B cell (primary cell): ENCODE results near the gene ACAP2. TPM values are rescaled to one million over a fixed set of nuclear protein-coding genes. Genes with fewer than 3 reads are reported as not detected.
"Not testable (repeated sequence)": the region's sequence is repeated elsewhere in the genome, so short reads cannot be mapped to it uniquely, and the experiment has no call there.

ENCODE experiments used
- ATAC-seq: fragments of 200-7000 bp; cut with Tn5 transposase; one replicate; pipeline ENCODE4 v1.10.0; 2021; ENCODE audit warnings: low read depth, mild to moderate bottlenecking, moderate number of reproducible peaks, moderate library complexity
- CTCF ChIA-PET: fragments of 350-600 bp; sonication (Branson Sonifier 250); formaldehyde crosslinking; loops from one replicate; lab custom pipeline; 2021; ENCODE audit warnings: antibody characterized with exemption, inconsistent platforms; lab: Charles Lee
- POLR2A ChIA-PET: fragments of 350-600 bp; sonication (Branson Sonifier 250); formaldehyde crosslinking; loops from one replicate; lab custom pipeline; 2021; ENCODE audit warnings: antibody characterized with exemption; lab: Charles Lee
- DNase-seq: peaks from one replicate; pipeline ENCODE4 v3.0.0; 2013
- H2AFZ ChIP-seq: 2 replicates; pipeline ENCODE4 v1.6.1; 2012; ENCODE audit warnings: mild to moderate bottlenecking, low read depth, low read length; ENCODE audit not compliant: insufficient read depth, poor library complexity, severe bottlenecking
- H3K27ac ChIP-seq, 2 donors: 1 replicate in 1 of 2; 2 replicates in 1 of 2; pipeline ENCODE4 v1.5.1; 2012 to 2013; ENCODE audit warnings: low read length in 2 of 2, mild to moderate bottlenecking in 2 of 2, moderate library complexity in 1 of 2
- H3K27me3 ChIP-seq, 4 experiments: fragments of 200-600 bp in 1 of 4; sonication (generic) in 1 of 4; replicated peaks in 1 of 4; 1 replicate in 2 of 4; 2 replicates in 2 of 4; pipeline versions ENCODE4 v1.6.1 to v1.7.0; 2013 to 2016; ENCODE audit warnings: low read length in 3 of 4, mild to moderate bottlenecking in 2 of 4, mixed read lengths in 1 of 4, moderate library complexity in 1 of 4; ENCODE audit not compliant: insufficient read depth in 4 of 4, control insufficient read depth in 3 of 4; ENCODE audit errors: control extremely low read depth in 1 of 4
- H3K36me3 ChIP-seq, 2 experiments: replicated peaks in 1 of 2; 1 replicate in 1 of 2; 2 replicates in 1 of 2; pipeline versions ENCODE4 v1.6.1 to v1.7.1; 2013; ENCODE audit warnings: low read length in 1 of 2; ENCODE audit not compliant: insufficient read depth in 2 of 2, control insufficient read depth in 1 of 2; ENCODE audit errors: control extremely low read depth in 1 of 2, extremely low read depth in 1 of 2
- H3K4me1 ChIP-seq, 2 donors: fragments of 200-600 bp in 1 of 2; sonication (generic) in 1 of 2; 1 replicate in 1 of 2; 2 replicates in 1 of 2; pipeline versions ENCODE4 v1.5.1 to v1.6.1; 2013 to 2017; ENCODE audit warnings: low read length in 2 of 2; ENCODE audit not compliant: control insufficient read depth in 2 of 2, insufficient read depth in 2 of 2
- H3K4me2 ChIP-seq: replicated peaks from 2 replicates; pipeline ENCODE3; 2012; ENCODE audit warnings: mild to moderate bottlenecking, low read depth, low read length; ENCODE audit not compliant: poor library complexity, severe bottlenecking
- H3K4me3 ChIP-seq, 5 experiments: fragments of 200-600 bp in 1 of 5; sonication (generic) in 1 of 5; 1 replicate in 3 of 5; 2 replicates in 2 of 5; pipeline versions ENCODE4 v1.5.1 to v1.7.0; 2011 to 2016; ENCODE audit warnings: low read length in 4 of 5, mild to moderate bottlenecking in 4 of 5, low read depth in 2 of 5, control low read depth in 1 of 5, moderate library complexity in 1 of 5; ENCODE audit not compliant: insufficient read depth in 1 of 5; ENCODE audit errors: control extremely low read depth in 1 of 5, extremely low read depth in 1 of 5
- H3K79me2 ChIP-seq: fragments of 200-600 bp; sonication (generic); one replicate; pipeline ENCODE4 v1.6.0; 2016; ENCODE audit warnings: low read length; ENCODE audit not compliant: control insufficient read depth, insufficient read depth
- H3K9ac ChIP-seq: fragments of 200-600 bp; sonication (generic); 2 replicates; pipeline ENCODE4 v1.6.1; 2017; ENCODE audit warnings: mild to moderate bottlenecking, low read length, moderate library complexity
- H3K9me3 ChIP-seq, 3 donors: one replicate each; pipeline versions ENCODE4 v1.6.1 to v1.7.1; 2013; ENCODE audit warnings: low read length in 2 of 3; ENCODE audit not compliant: control insufficient read depth in 2 of 3, insufficient read depth in 1 of 3; ENCODE audit errors: control extremely low read depth in 1 of 3
- H4K20me1 ChIP-seq: 2 replicates; pipeline ENCODE4 v1.6.0; 2012; ENCODE audit warnings: mild to moderate bottlenecking, low read length; ENCODE audit not compliant: insufficient read depth, control insufficient read depth, poor library complexity, severe bottlenecking
- H3K27ac Mint-ChIP-seq: one replicate; pipeline ENCODE4 v1.8.0; 2021; ENCODE audit warnings: mixed read lengths
- H3K27me3 Mint-ChIP-seq: one replicate; pipeline ENCODE4 v1.8.0; 2021; ENCODE audit warnings: mixed read lengths
- H3K4me1 Mint-ChIP-seq: one replicate; pipeline ENCODE4 v1.8.0; 2021; ENCODE audit warnings: mixed read lengths
- H3K4me3 Mint-ChIP-seq: one replicate; pipeline ENCODE4 v1.8.0; 2021; ENCODE audit warnings: mixed read lengths
- H3K9me3 Mint-ChIP-seq: one replicate; pipeline ENCODE4 v1.8.0; 2022; ENCODE audit warnings: mixed read lengths; ENCODE audit not compliant: insufficient read depth
- CTCF ChIP-seq: fragments of 200-600 bp; IDR thresholded peaks from one replicate; pipeline ENCODE4 v1.8.0; 2022; ENCODE audit warnings: antibody characterized with exemption, mild to moderate bottlenecking
- EZH2 ChIP-seq: IDR thresholded peaks from 2 replicates; pipeline ENCODE4 v1.6.1; 2012; ENCODE audit warnings: borderline replicate concordance, low read depth, mild to moderate bottlenecking, moderate library complexity, low read length; ENCODE audit not compliant: insufficient read depth, poor library complexity, severe bottlenecking
- WGBS: methylation state at CpG from one replicate; pipeline ENCODE4 v1.1.5; 2013; ENCODE audit warnings: missing lambda C conversion rate; ENCODE audit not compliant: insufficient coverage; 5-methylcytosine and 5-hydroxymethylcytosine counted together
- intact Hi-C: fragments of 100-400 bp; cut with micrococcal nuclease; formaldehyde crosslinking; loops from one replicate; pipeline ENCODE4 v1.10.0; 2022
- polyA plus RNA-seq: library from polyadenylated mRNA; depleted of rRNA; stranded (reverse); fragments of >200 nt; gene quantifications from 2 replicates; pipeline ENCODE4 v1.2.3, GENCODE V29; 2012
- total RNA-seq, 2 donors: library from RNA; stranded (reverse); fragments of 120-200 nt in 1 of 2; gene quantifications; 1 replicate in 1 of 2; 2 replicates in 1 of 2; pipeline versions ENCODE4 v1.2.3 to v1.2.4, GENCODE V29; 2013 to 2022

Gene ACAP2
- total and polyA plus RNA-seq, 2 donors (not counting 1 experiment from before 2014, with no cell fraction given), result 18.6 to 113 TPM

GRCh38 chr3:195467641-195468390, 25.0 kb upstream of the ACAP2 start:
- no peaks in the 10 kb centered on the region for H3K36me3 ChIP-seq
- H3K4me3 ChIP-seq, result no peak overlapping the region
- Mint-ChIP-seq H3K4me3 (no peak overlapping the region), H3K4me1 (peaks cover 5% of the 10 kb centered on the region), H3K27ac (no peak overlapping the region), H3K9me3 (peaks cover 6% of the 10 kb centered on the region), H3K27me3 (no peaks in the 10 kb centered on the region)
- no peak overlapping the region for H3K9ac ChIP-seq
- ChIA-PET CTCF (no interaction called here), POLR2A (no interaction called here)
- no peak for DNase-seq
- H3K4me2 ChIP-seq, result no peak overlapping the region
- H3K4me1 ChIP-seq, result peaks cover 0 to 4% of the 10 kb centered on the region in 2 donors
- no peaks in the 10 kb centered on the region for H4K20me1 ChIP-seq
- H3K27me3 ChIP-seq, result no peaks in the 10 kb centered on the region
- intact Hi-C loops, result no loop called here
- H3K27ac ChIP-seq, result no peak overlapping the region
- no peak overlapping the region for H2AFZ ChIP-seq
- peaks cover 0 to 14% (median 8%) of the 10 kb centered on the region in 3 donors for H3K9me3 ChIP-seq
- 100% methylated on average over 3 of the region's 5 CpGs for WGBS
- no peaks in the 10 kb centered on the region for H3K79me2 ChIP-seq
- ATAC-seq, result no peak
- no peak for TF ChIP-seq CTCF
- no peak for TF ChIP-seq EZH2

- Mint-ChIP-seq H3K9me3 (peaks cover 6% of the 10 kb centered on the region), H3K4me3 (no peak overlapping the region), H3K27ac (no peak overlapping the region), H3K4me1 (peaks cover 5% of the 10 kb centered on the region), H3K27me3 (no peaks in the 10 kb centered on the region)
- intact Hi-C loops, result no loop called here
- CTCF ChIA-PET, result no interaction called here
- Histone ChIP-seq H3K27ac (no peak overlapping the region), H4K20me1 (no peaks in the 10 kb centered on the region), H3K4me1 (peaks cover 0 to 4% of the 10 kb centered on the region in 2 donors), H3K4me3 (no peak overlapping the region), H3K4me2 (no peak overlapping the region), H3K9me3 (peaks cover 0 to 14% (median 8%) of the 10 kb centered on the region in 3 donors), H3K9ac (no peak overlapping the region), H3K36me3 (no peaks in the 10 kb centered on the region), H2AFZ (no peak overlapping the region), H3K79me2 (no peaks in the 10 kb centered on the region), H3K27me3 (no peaks in the 10 kb centered on the region)
- ATAC-seq (no peak), DNase-seq (no peak)
- POLR2A ChIA-PET, result no interaction called here
- WGBS, result no CpG with 5 or more reads among the region's 4 CpGs
- TF ChIP-seq EZH2 (no peak), CTCF (no peak)
These were observed 23.4 kb upstream of the ACAP2 start for GRCh38 chr3:195466251-195466650.

- H3K4me3 Mint-ChIP-seq, H3K27me3 ChIP-seq, DNase-seq, CTCF ChIA-PET, H3K9me3 Mint-ChIP-seq, POLR2A ChIA-PET, intact Hi-C loops, H2AFZ ChIP-seq, H3K36me3 ChIP-seq, H3K9me3 ChIP-seq, H3K79me2 ChIP-seq, H3K27ac Mint-ChIP-seq, H3K27me3 Mint-ChIP-seq, H3K4me1 Mint-ChIP-seq, H3K27ac ChIP-seq, H4K20me1 ChIP-seq, H3K4me3 ChIP-seq, ATAC-seq, H3K4me2 ChIP-seq, H3K9ac ChIP-seq: not testable (repeated sequence)
- peaks cover 9 to 14% of the 10 kb centered on the region in 2 donors for H3K4me1 ChIP-seq
- 91% methylated on average over 4 of the region's 6 CpGs for WGBS
These were observed 20.1 kb upstream of the ACAP2 start for GRCh38 chr3:195462922-195463321.
